ENCODE results near the gene CAMKK1.
"Not testable (repeated sequence)": the region's sequence is repeated elsewhere in the genome, so short reads cannot be mapped to it uniquely, and the experiment has no call there.

Gene CAMKK1

GRCh38 chr17:3873862-3874261, 19.0 kb downstream of the CAMKK1 start:
- no peak for DNase-seq

- DNase-seq: no peak
These were observed 22.0 kb downstream of the CAMKK1 start for GRCh38 chr17:3870871-3871306.

GRCh38 chr17:3867606-3868005, 25.2 kb downstream of the CAMKK1 start:
- no peak for DNase-seq

- no peak for DNase-seq
These were observed 25.7 kb downstream of the CAMKK1 start for GRCh38 chr17:3867106-3867505.

- DNase-seq: no peak
These were observed 26.6 kb downstream of the CAMKK1 start for GRCh38 chr17:3866276-3866675.

GRCh38 chr17:3865176-3865575, 27.7 kb downstream of the CAMKK1 start:
- DNase-seq: no peak

GRCh38 chr17:3864534-3864933, 28.3 kb downstream of the CAMKK1 start:
- DNase-seq: no peak

- DNase-seq: no peak
These were observed 30.8 kb downstream of the CAMKK1 start for GRCh38 chr17:3861761-3862681.

GRCh38 chr17:3860939-3861700, 31.7 kb downstream of the CAMKK1 start:
- DNase-seq: no peak

GRCh38 chr17:3859940-3860339, 32.9 kb downstream of the CAMKK1 start:
- DNase-seq: no peak

GRCh38 chr17:3857261-3858105, 35.4 kb downstream of the CAMKK1 start:
- DNase-seq: no peak

GRCh38 chr17:3854204-3854603, 38.6 kb downstream of the CAMKK1 start:
- not testable (repeated sequence) for DNase-seq

- no peak for DNase-seq
These were observed 40.3 kb downstream of the CAMKK1 start for GRCh38 chr17:3852561-3852960.

GRCh38 chr17:3851461-3852100, 41.3 kb downstream of the CAMKK1 start:
- DNase-seq: no peak

- no peak for DNase-seq
These were observed 44.5 kb downstream of the CAMKK1 start for GRCh38 chr17:3848229-3848835.

GRCh38 chr17:3847165-3847670, 45.6 kb downstream of the CAMKK1 start:
- no peak for DNase-seq

- DNase-seq: no peak
These were observed 46.3 kb downstream of the CAMKK1 start for GRCh38 chr17:3846437-3847164.

- DNase-seq: no peak
These were observed 47.0 kb downstream of the CAMKK1 start, which contains the start of gene NCBP3 for GRCh38 chr17:3845621-3846436. TSS of gene NCBP3 (minus strand) at chr17:3846246. CDS start at chr17:3846223, 23 bp downstream.

GRCh38 chr17:3845291-3845620, 47.6 kb downstream of the CAMKK1 start:
- DNase-seq: no peak

- not testable (repeated sequence) for DNase-seq
These were observed 48.3 kb downstream of the CAMKK1 start for GRCh38 chr17:3844556-3844955.
